ENCODE data around the gene NDUFB5.

The NDUFB5 gene

GRCh38 chr3:179653096-179653797 is 48.7 kb downstream of the NDUFB5 start:
- CTCF ChIA-PET: interaction anchor here (0.6 to 0.8 kb wide), 3 partner anchors 9 to 820 kb away, joined by 3 to 4 read pairs (median 4); no protein-coding TSS in a partner anchor
- TF ChIP-seq ZXDB (tag by site-specific recombination; IDR thresholded peaks at IDR 0.05): peak; percentile 53
- TF ChIP-seq ZNF843 (tag by site-specific recombination; IDR thresholded peaks at IDR 0.05): no peak
- TF ChIP-seq RBAK (tag by site-specific recombination; IDR thresholded peaks at IDR 0.05): no peak
- TF ChIP-seq ZNF692 (tag by site-specific recombination; IDR thresholded peaks at IDR 0.05): 0 out of 2 replicates have a peak, but pooled peaks have one; percentile 27
- peak; percentile 75; the same call in 1 of the 2 replicates for TF ChIP-seq ZSCAN30 (tag by site-specific recombination; IDR thresholded peaks at IDR 0.05)
- 0 out of 2 replicates have a peak, but pooled peaks have one; percentile 23 for TF ChIP-seq ZEB2 (tag by site-specific recombination; IDR thresholded peaks at IDR 0.05)
- peak; percentile 74; the same call in 1 of the 2 replicates for TF ChIP-seq ZBTB20 (tag by site-specific recombination; IDR thresholded peaks at IDR 0.05)
- TF ChIP-seq ZBTB8A (tag by site-specific recombination; IDR thresholded peaks at IDR 0.05): peak; percentile 88
- TF ChIP-seq ZNF76 (tag by site-specific recombination; IDR thresholded peaks at IDR 0.05; ENCODE audit: borderline replicate concordance, low read depth): peak; percentile 67
- TF ChIP-seq ZFP37 (tag by site-specific recombination; IDR thresholded peaks at IDR 0.05): peak; percentile 88
- TF ChIP-seq ZNF660 (tag by site-specific recombination; IDR thresholded peaks at IDR 0.05): peak; percentile 66; the same call in 1 of the 2 replicates
- TF ChIP-seq FEZF1 (tag by site-specific recombination; IDR thresholded peaks at IDR 0.05): no peak
- TF ChIP-seq HIC1 (tag by site-specific recombination; IDR thresholded peaks at IDR 0.05): peak; percentile 75; the same call in 1 of the 2 replicates
- TF ChIP-seq ZFP3 (tag by site-specific recombination; IDR thresholded peaks at IDR 0.05; ENCODE audit: low read depth): no peak
- TF ChIP-seq ZNF501 (tag by site-specific recombination; IDR thresholded peaks at IDR 0.05): 0 out of 2 replicates have a peak, but pooled peaks have one; percentile 28
- TF ChIP-seq BCL11B (tag by site-specific recombination; IDR thresholded peaks at IDR 0.05; ENCODE audit: low read depth): no peak
- peak; percentile 68 for TF ChIP-seq GLIS2 (tag by site-specific recombination; IDR thresholded peaks at IDR 0.05)
- TF ChIP-seq, protein P1, sequence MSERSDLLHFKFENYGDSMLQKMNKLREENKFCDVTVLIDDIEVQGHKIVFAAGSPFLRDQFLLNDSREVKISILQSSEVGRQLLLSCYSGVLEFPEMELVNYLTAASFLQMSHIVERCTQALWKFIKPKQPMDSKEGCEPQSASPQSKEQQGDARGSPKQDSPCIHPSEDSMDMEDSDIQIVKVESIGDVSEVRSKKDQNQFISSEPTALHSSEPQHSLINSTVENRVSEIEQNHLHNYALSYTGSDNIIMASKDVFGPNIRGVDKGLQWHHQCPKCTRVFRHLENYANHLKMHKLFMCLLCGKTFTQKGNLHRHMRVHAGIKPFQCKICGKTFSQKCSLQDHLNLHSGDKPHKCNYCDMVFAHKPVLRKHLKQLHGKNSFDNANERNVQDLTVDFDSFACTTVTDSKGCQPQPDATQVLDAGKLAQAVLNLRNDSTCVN (tag by site-specific recombination; optimal IDR thresholded peaks at IDR 0.05): peak; percentile 90
- TF ChIP-seq, protein P2, sequence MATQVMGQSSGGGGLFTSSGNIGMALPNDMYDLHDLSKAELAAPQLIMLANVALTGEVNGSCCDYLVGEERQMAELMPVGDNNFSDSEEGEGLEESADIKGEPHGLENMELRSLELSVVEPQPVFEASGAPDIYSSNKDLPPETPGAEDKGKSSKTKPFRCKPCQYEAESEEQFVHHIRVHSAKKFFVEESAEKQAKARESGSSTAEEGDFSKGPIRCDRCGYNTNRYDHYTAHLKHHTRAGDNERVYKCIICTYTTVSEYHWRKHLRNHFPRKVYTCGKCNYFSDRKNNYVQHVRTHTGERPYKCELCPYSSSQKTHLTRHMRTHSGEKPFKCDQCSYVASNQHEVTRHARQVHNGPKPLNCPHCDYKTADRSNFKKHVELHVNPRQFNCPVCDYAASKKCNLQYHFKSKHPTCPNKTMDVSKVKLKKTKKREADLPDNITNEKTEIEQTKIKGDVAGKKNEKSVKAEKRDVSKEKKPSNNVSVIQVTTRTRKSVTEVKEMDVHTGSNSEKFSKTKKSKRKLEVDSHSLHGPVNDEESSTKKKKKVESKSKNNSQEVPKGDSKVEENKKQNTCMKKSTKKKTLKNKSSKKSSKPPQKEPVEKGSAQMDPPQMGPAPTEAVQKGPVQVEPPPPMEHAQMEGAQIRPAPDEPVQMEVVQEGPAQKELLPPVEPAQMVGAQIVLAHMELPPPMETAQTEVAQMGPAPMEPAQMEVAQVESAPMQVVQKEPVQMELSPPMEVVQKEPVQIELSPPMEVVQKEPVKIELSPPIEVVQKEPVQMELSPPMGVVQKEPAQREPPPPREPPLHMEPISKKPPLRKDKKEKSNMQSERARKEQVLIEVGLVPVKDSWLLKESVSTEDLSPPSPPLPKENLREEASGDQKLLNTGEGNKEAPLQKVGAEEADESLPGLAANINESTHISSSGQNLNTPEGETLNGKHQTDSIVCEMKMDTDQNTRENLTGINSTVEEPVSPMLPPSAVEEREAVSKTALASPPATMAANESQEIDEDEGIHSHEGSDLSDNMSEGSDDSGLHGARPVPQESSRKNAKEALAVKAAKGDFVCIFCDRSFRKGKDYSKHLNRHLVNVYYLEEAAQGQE (tag by site-specific recombination; IDR thresholded peaks at IDR 0.05): no peak
- peak; percentile 36 for TF ChIP-seq PATZ1 (tag by site-specific recombination; IDR thresholded peaks at IDR 0.05)
- TF ChIP-seq WT1 (tag by site-specific recombination; IDR thresholded peaks at IDR 0.05): 0 out of 2 replicates have a peak, but pooled peaks have one; percentile 9
- TF ChIP-seq ZNF600 (tag by site-specific recombination; IDR thresholded peaks at IDR 0.05): peak; percentile 75
- peak; percentile 80 for TF ChIP-seq CTCF (tag by site-specific recombination; IDR thresholded peaks at IDR 0.05)
- peak; percentile 69 for TF ChIP-seq ZBTB17 (tag by site-specific recombination; IDR thresholded peaks at IDR 0.05)
- no peak for TF ChIP-seq ZNF777 (tag by site-specific recombination; IDR thresholded peaks at IDR 0.05; ENCODE audit: borderline replicate concordance)

More at GRCh38 chr3:179653096-179653797, 48.7 kb downstream of the NDUFB5 start:
- peak overlapping the region; percentile 92 for H3K27ac ChIP-seq (ENCODE audit: extremely low read depth, low read depth, low read length)
- no peaks in the 10 kb centered on the region for H3K9me3 ChIP-seq (ENCODE audit: control insufficient read depth, insufficient read depth, low read depth, low read length)
- H3K4me1 ChIP-seq (ENCODE audit: control insufficient read depth, insufficient read depth, low read length): no peaks in the 10 kb centered on the region
- POLR2A ChIA-PET: interaction anchor here (0.8 kb wide), 1 partner anchor 22 kb away, joined by 7 read pairs; no protein-coding TSS in a partner anchor
- peak overlapping the region; percentile 96 for H3K4me3 ChIP-seq (ENCODE audit: low read depth, low read length)
- peaks cover 0 to 8% of the 10 kb centered on the region in 2 experiments; a peak in 1 of 3 replicates for H3K36me3 ChIP-seq (ENCODE audit: control insufficient read depth in 2 of 2, insufficient read depth in 1 of 2, low read length in 2 of 2)

Measured in HEK293 (cell line).